GM21786 (cell line): ENCODE results near the gene PFN4.

Source experiments
- ATAC-seq: cut with Tn5 transposase; IDR thresholded peaks from one replicate; pipeline ENCODE4 v1.9.1; 2021; ENCODE audit not compliant: unreplicated experiment

The PFN4 gene

GRCh38 chr2:24082787-24083566 is 40.2 kb downstream of the PFN4 start:
- ATAC-seq: no peak

DNA sequence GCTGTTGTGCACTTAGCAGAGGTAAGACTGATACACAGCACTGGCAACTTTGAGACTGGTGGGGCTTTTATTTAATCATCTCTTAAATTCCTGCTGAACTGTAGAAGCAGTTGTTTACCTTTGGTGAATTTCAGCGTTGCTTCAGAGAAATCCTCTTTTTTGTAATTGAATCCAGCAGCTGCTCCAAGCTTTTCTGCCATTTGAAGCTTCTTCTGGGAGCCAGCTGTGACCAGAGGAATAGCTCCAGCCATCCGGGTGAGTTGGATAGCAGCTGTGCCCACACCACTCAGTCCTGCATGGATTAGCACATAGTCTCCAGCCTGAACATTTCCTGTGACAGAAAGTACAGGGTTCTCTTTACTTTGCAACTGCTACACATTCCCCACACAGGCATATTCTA is 42.4 kb downstream of the PFN4 start:
- no peak for ATAC-seq

DNA sequence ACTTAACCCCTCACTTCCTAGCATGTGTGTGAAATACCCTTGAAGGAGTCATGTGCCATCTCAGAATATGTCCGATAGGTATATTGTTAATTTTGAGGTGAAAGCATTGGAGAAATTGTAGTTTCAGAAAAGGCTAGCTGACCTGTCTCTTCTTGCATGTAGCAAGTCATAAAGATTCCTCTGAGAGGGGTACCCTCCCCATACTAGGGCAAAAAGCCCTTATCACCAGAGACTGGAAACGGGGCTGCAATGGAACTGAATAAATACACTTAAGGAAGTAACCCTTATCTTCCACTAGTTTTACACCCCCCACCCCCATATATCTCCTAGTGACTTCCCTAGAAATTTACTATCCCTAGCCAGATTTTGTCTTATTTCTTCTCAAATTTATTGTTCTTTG is 45.3 kb downstream of the PFN4 start:
- ATAC-seq: no peak

DNA sequence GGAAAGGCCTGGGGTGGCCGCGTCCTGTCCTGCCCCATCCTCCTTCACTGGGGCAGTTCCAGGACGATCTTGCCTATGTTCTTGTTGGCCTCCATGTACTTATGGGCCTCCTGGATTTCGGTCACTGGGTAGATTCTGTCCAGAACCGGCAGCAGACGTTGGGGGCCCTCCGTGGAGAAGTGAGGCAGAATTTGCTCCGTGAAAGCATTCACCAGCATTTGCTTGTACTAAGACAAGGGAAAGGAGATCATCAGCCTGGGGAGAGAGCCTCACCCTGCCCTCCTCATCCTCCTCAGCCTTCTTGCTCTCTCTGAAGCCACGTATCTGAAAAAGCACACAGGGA is 45.6 kb downstream of the PFN4 start:
- ATAC-seq: no peak

GRCh38 chr2:24076849-24077534 is 46.1 kb downstream of the PFN4 start:
- ATAC-seq: peak; percentile 1

DNA sequence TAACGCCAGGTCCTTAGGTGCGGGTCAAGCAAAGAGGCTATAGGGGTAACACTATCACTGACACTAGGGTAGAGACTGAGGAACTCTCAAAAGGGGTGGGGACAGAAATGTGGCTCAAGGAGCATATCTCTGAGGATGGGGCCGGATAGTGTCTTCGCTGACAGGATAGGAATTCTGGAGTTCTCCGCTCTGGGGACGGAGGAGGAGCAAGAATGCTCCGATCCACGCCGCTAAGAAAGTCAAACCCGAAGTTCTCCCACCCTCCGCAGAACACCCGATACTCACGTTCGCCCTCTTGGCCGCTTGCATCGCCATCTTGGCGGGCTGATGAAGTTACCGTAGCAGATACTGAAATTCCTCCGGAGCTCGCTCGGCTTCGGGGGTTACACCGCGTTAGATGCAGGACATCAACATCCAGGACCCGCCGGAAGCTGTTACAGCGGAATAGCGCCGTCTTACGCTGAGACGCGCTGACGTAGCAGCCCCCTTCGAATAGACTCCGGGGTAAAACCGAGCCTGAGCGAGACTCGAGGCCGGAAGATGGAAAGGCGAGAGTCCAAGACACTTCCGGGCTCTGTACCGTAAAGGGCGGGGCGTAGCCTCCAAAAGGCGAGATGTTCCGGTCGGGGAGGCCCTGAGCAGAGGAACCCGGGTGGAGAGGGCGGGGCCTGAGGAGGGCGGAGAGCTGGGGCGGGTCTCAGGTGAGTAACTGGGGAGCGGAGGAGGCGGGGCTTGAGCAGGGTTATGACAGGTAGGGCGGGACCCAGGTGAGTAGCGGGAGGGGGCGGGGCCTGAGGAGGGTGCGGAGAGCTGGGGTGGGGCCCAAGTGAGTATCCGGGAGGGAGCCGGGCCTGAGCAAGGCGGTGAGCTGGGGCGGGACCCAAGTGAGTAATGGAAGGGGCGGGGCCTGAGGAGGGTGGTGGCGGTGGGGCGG is 47.0 kb downstream of the PFN4 start, which contains the start of gene SF3B6:
Gene SF3B6 (minus strand): TSS at position 412 of the 934 bp plus-strand sequence. CDS start 97 bp downstream, at position 315.
- ATAC-seq: peak; percentile 96

GRCh38 chr2:24075259-24075658 is 47.9 kb downstream of the PFN4 start:
- no peak for ATAC-seq

- ATAC-seq: no peak
Measured at GRCh38 chr2:24073816-24074215, 49.3 kb downstream of the PFN4 start.

- no peak for ATAC-seq
Measured at GRCh38 chr2:24072259-24072658, 50.9 kb downstream of the PFN4 start.

DNA sequence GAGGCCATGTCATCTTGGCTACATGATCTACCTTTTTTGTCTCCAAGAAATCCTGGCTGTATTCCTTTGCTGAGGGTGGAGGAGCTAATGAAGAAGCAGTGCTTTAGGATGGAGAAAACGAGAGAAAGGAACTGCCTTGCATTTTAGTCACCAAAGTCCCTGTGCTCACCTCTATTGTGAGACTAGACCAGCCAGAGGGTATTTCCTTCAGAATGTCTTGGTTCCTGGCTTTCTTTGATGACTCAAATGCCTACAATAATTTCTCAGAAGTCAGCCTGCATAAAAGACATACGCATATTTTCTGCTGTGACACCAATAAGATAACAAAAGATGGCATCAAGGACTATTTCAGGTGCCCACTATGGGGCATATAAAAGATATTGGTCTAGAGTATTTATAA is 57.8 kb downstream of the PFN4 start:
- ATAC-seq: no peak
